Measurements from ENCODE around the gene HOXD1. TPM values are rescaled to one million over a fixed set of nuclear protein-coding genes. Genes with fewer than 3 reads are reported as not detected.

HOXD1 gene
- total RNA-seq, 4 donors from 2014 or later, result 0.38 to 2.1 (median 1.1) TPM

- TF ChIP-seq CTCF (IDR thresholded peaks at IDR 0.05; ENCODE audit: low read depth), result no peak
Observed at GRCh38 chr2:176177580-176178037, 10.9 kb upstream of the HOXD1 start.

- no peak for TF ChIP-seq CTCF (IDR thresholded peaks at IDR 0.05; ENCODE audit: low read depth)
Observed at GRCh38 chr2:176178038-176178756, 10.3 kb upstream of the HOXD1 start.

GRCh38 chr2:176178757-176179295 lies 9.6 kb upstream of the HOXD1 start:
- TF ChIP-seq CTCF (IDR thresholded peaks at IDR 0.05; ENCODE audit: low read depth), result no peak

- TF ChIP-seq CTCF (IDR thresholded peaks at IDR 0.05; ENCODE audit: low read depth), result no peak
Observed at GRCh38 chr2:176181551-176181950, 6.9 kb upstream of the HOXD1 start.

- TF ChIP-seq CTCF (IDR thresholded peaks at IDR 0.05; ENCODE audit: low read depth), result no peak
Observed at GRCh38 chr2:176182671-176183070, 5.8 kb upstream of the HOXD1 start.

- TF ChIP-seq CTCF (IDR thresholded peaks at IDR 0.05; ENCODE audit: low read depth), result no peak
Observed at GRCh38 chr2:176184749-176185148, 3.7 kb upstream of the HOXD1 start.

- TF ChIP-seq CTCF (IDR thresholded peaks at IDR 0.05; ENCODE audit: low read depth), result no peak
Observed at GRCh38 chr2:176186024-176186423, 2.4 kb upstream of the HOXD1 start.
